CD4-positive, alpha-beta T cell treated with Interferon alpha-2 for 1 hour (primary cell): ENCODE measurements around the gene ADRA1B.

Experiments used
- DNase-seq, 2 donors: peaks; one replicate each; pipeline ENCODE4 v3.0.0-alpha.2; 2020 to 2022

The ADRA1B gene

GRCh38 chr5:159902444-159903121 is 13.7 kb upstream of the ADRA1B start:
- no peak for DNase-seq

GRCh38 chr5:159903131-159903530 is 13.2 kb upstream of the ADRA1B start:
- no peak for DNase-seq

GRCh38 chr5:159904874-159905273 is 11.4 kb upstream of the ADRA1B start:
- DNase-seq = no peak

- DNase-seq = no peak
These were observed 10.8 kb upstream of the ADRA1B start for GRCh38 chr5:159905496-159905895.

GRCh38 chr5:159906463-159906862 is 9.8 kb upstream of the ADRA1B start:
- DNase-seq = no peak

- DNase-seq = no peak
These were observed 9.3 kb upstream of the ADRA1B start for GRCh38 chr5:159906943-159907342.

GRCh38 chr5:159907689-159908590 is 8.3 kb upstream of the ADRA1B start:
- DNase-seq = no peak

GRCh38 chr5:159908591-159908940 is 7.7 kb upstream of the ADRA1B start:
- DNase-seq = no peak

- no peak for DNase-seq
These were observed 7.2 kb upstream of the ADRA1B start for GRCh38 chr5:159909126-159909525.

- DNase-seq = no peak
These were observed 6.0 kb upstream of the ADRA1B start for GRCh38 chr5:159910207-159910842.

GRCh38 chr5:159910843-159911229 is 5.4 kb upstream of the ADRA1B start:
- DNase-seq = no peak

GRCh38 chr5:159911349-159911748 is 4.9 kb upstream of the ADRA1B start:
- no peak for DNase-seq

- no peak for DNase-seq
These were observed 4.1 kb upstream of the ADRA1B start for GRCh38 chr5:159912033-159912800.

- no peak for DNase-seq
These were observed 3.2 kb upstream of the ADRA1B start for GRCh38 chr5:159913048-159913447.

GRCh38 chr5:159913501-159913900 is 2.8 kb upstream of the ADRA1B start:
- no peak for DNase-seq

GRCh38 chr5:159916841-159917761 is 819 bp downstream of the ADRA1B start:
- no peak for DNase-seq

GRCh38 chr5:159917994-159918393 is 1.7 kb downstream of the ADRA1B start:
- no peak for DNase-seq

- no peak for DNase-seq
These were observed 5.4 kb downstream of the ADRA1B start for GRCh38 chr5:159921721-159922120.

GRCh38 chr5:159923008-159923407 is 6.7 kb downstream of the ADRA1B start:
- DNase-seq = no peak

GRCh38 chr5:159928122-159928909 is 12.0 kb downstream of the ADRA1B start:
- DNase-seq = no peak

- DNase-seq = no peak
These were observed 12.9 kb downstream of the ADRA1B start for GRCh38 chr5:159929176-159929575.
